Activated CD4-positive, alpha-beta T cell treated with anti-CD3 and anti-CD28 coated beads for 36 hours (primary cell): ENCODE results near the gene TAF9. TPM values are rescaled to one million over a fixed set of nuclear protein-coding genes. Genes with fewer than 3 reads are reported as not detected.
"Not testable (repeated sequence)": the region's sequence is repeated elsewhere in the genome, so short reads cannot be mapped to it uniquely, and the experiment has no call there.

Experiments used
- ATAC-seq: fragments of 200-7000 bp; cut with Tn5 transposase; one replicate; pipeline ENCODE4 v1.10.0; 2021; ENCODE audit warnings: mild to moderate bottlenecking, moderate library complexity
- CTCF ChIA-PET: fragments of 350-600 bp; sonication (Branson Sonifier 250); formaldehyde crosslinking; loops from one replicate; lab custom pipeline; 2021; ENCODE audit warnings: antibody characterized with exemption; lab: Charles Lee
- POLR2A ChIA-PET: fragments of 350-600 bp; sonication (Branson Sonifier 250); formaldehyde crosslinking; loops from one replicate; lab custom pipeline; 2021; ENCODE audit warnings: antibody characterized with exemption, inconsistent platforms; lab: Charles Lee
- DNase-seq: peaks from one replicate; pipeline ENCODE4 v3.0.0-alpha.2; 2020
- H3K27ac Mint-ChIP-seq: one replicate; pipeline ENCODE4 v1.8.0; 2021; ENCODE audit warnings: mixed read lengths
- H3K27me3 Mint-ChIP-seq: one replicate; pipeline ENCODE4 v1.8.0; 2021; ENCODE audit warnings: mixed read lengths
- H3K36me3 Mint-ChIP-seq: one replicate; pipeline ENCODE4 v1.8.0; 2021; ENCODE audit warnings: low read depth, mixed read lengths
- H3K4me1 Mint-ChIP-seq: one replicate; pipeline ENCODE4 v1.8.0; 2021; ENCODE audit warnings: mixed read lengths
- H3K4me3 Mint-ChIP-seq: one replicate; pipeline ENCODE4 v1.8.0; 2021; ENCODE audit warnings: mild to moderate bottlenecking, moderate library complexity, mixed read lengths
- H3K9me3 Mint-ChIP-seq: one replicate; pipeline ENCODE4 v1.8.0; 2021; ENCODE audit warnings: low read depth, mixed read lengths
- intact Hi-C, 2 experiments: fragments of 100-400 bp; cut with DNase I in 1 of 2; cut with micrococcal nuclease in 1 of 2; formaldehyde crosslinking; loops; one replicate each; pipeline versions ENCODE4 v1.14.2 to v1.15.1; 2022 to 2024; cut with DNase I, micrococcal nuclease
- total RNA-seq, 2 experiments: library from RNA; stranded (reverse); gene quantifications; one replicate each; pipeline ENCODE4 v1.2.3, GENCODE V29; 2021

TAF9 gene
- total RNA-seq, 2 experiments from 2014 or later: 67.5 to 73.8 TPM

GRCh38 chr5:69370335-69370734, 1.0 kb upstream of the TAF9 start:
- intact Hi-C loops, H3K27me3 Mint-ChIP-seq, ATAC-seq, H3K9me3 Mint-ChIP-seq: not testable (repeated sequence)
- Mint-ChIP-seq H3K36me3 (peaks cover 35% of the 10 kb centered on the region), H3K4me3 (peak overlapping the region; percentile 97), H3K27ac (peak overlapping the region; percentile 92), H3K4me1 (peaks cover 34% of the 10 kb centered on the region)
- POLR2A ChIA-PET: interaction anchor here (0.6 to 1.7 kb wide), 3 partner anchors 32 to 136 kb away, joined by 3 to 5 read pairs (median 4); partner anchors contain the start of genes CCDC125 and CDK7
- CTCF ChIA-PET: interaction anchor here (1.8 kb wide), 1 partner anchor 277 kb away, joined by 6 read pairs; the partner anchor contains the start of gene SLC30A5
- peak; percentile 38 for DNase-seq

- no peaks in the 10 kb centered on the region for H3K27me3 Mint-ChIP-seq
- peaks cover 43% of the 10 kb centered on the region for H3K36me3 Mint-ChIP-seq
- ATAC-seq (peak; percentile 1), DNase-seq (peak; percentile 42)
- no peaks in the 10 kb centered on the region for H3K9me3 Mint-ChIP-seq
- CTCF ChIA-PET: interaction anchor here (1.8 kb wide), 1 partner anchor 275 kb away, joined by 6 read pairs; the partner anchor contains the start of gene SLC30A5
- POLR2A ChIA-PET: interaction anchor here (1.7 kb wide), 1 partner anchor 36 kb away, joined by 5 read pairs; the partner anchor contains the start of gene CCDC125
- H3K27ac Mint-ChIP-seq: peak overlapping the region; percentile 99
- peak overlapping the region; percentile 97 for H3K4me3 Mint-ChIP-seq
- intact Hi-C loops: loop anchor here (1.0 to 2.0 kb wide), 10 partner anchors 36 to 325 kb away; partner anchors contain the start of genes CCDC125 (in 2 of the 2), CDK7 (in 2 of the 2), CENPH (in 2 of the 2) and CCNB1 (in 1 of the 2)
- H3K4me1 Mint-ChIP-seq: peaks cover 42% of the 10 kb centered on the region
Measured at GRCh38 chr5:69368458-69369339, 621 bp downstream of the TAF9 start.

GRCh38 chr5:69367697-69368279, 1.5 kb downstream of the TAF9 start:
- no peaks in the 10 kb centered on the region for H3K9me3 Mint-ChIP-seq
- intact Hi-C loops: loop anchor here in 1 of 2 experiments (2.0 kb wide), 2 partner anchors 133 to 273 kb away; partner anchors contain the start of genes CDK7 and SLC30A5
- peak overlapping the region; percentile 99 for H3K27ac Mint-ChIP-seq
- CTCF ChIA-PET: no interaction called here
- peaks cover 41% of the 10 kb centered on the region for H3K36me3 Mint-ChIP-seq
- no peaks in the 10 kb centered on the region for H3K27me3 Mint-ChIP-seq
- H3K4me3 Mint-ChIP-seq: peak overlapping the region; percentile 97
- ATAC-seq (no peak), DNase-seq (no peak)
- peaks cover 41% of the 10 kb centered on the region for H3K4me1 Mint-ChIP-seq
- POLR2A ChIA-PET: no interaction called here

GRCh38 chr5:69364850-69365249, 4.5 kb downstream of the TAF9 start:
- no peak overlapping the region for H3K4me3 Mint-ChIP-seq
- CTCF ChIA-PET: interaction anchor here (1.1 kb wide), 1 partner anchor 30 kb away, joined by 4 read pairs; no protein-coding TSS in a partner anchor
- POLR2A ChIA-PET: no interaction called here
- DNase-seq: no peak
- H3K4me1 Mint-ChIP-seq: peaks cover 34% of the 10 kb centered on the region
- intact Hi-C loops: no loop called here
- no peaks in the 10 kb centered on the region for H3K27me3 Mint-ChIP-seq
- no peak overlapping the region for H3K27ac Mint-ChIP-seq
- no peak for ATAC-seq
- peaks cover 51% of the 10 kb centered on the region for H3K36me3 Mint-ChIP-seq
- no peaks in the 10 kb centered on the region for H3K9me3 Mint-ChIP-seq

GRCh38 chr5:69364414-69364813, 4.9 kb downstream of the TAF9 start:
- Mint-ChIP-seq H3K27ac (peak overlapping the region; percentile 24), H3K9me3 (no peaks in the 10 kb centered on the region), H3K27me3 (no peaks in the 10 kb centered on the region), H3K4me3 (no peak overlapping the region), H3K4me1 (peaks cover 34% of the 10 kb centered on the region), H3K36me3 (peaks cover 53% of the 10 kb centered on the region)
- DNase-seq: no peak
- ATAC-seq: peak; percentile 24
- ChIA-PET POLR2A (no interaction called here), CTCF (no interaction called here)
- intact Hi-C loops: no loop called here

- H3K27me3 Mint-ChIP-seq: no peaks in the 10 kb centered on the region
- H3K36me3 Mint-ChIP-seq: peaks cover 32% of the 10 kb centered on the region
- no peak overlapping the region for H3K4me3 Mint-ChIP-seq
- ATAC-seq (no peak), DNase-seq (no peak)
- intact Hi-C loops: no loop called here
- no peaks in the 10 kb centered on the region for H3K9me3 Mint-ChIP-seq
- H3K27ac Mint-ChIP-seq: no peak overlapping the region
- POLR2A ChIA-PET: no interaction called here
- CTCF ChIA-PET: interaction anchor here (0.6 to 0.7 kb wide), 2 partner anchors 26 to 376 kb away, joined by 3 to 5 read pairs; no protein-coding TSS in a partner anchor
- H3K4me1 Mint-ChIP-seq: peaks cover 17% of the 10 kb centered on the region
Measured at GRCh38 chr5:69360442-69360841, 8.9 kb downstream of the TAF9 start.

- ChIA-PET POLR2A (interaction anchor here (0.6 kb wide), 1 partner anchor 408 kb away, joined by 4 read pairs; no protein-coding TSS in a partner anchor), CTCF (interaction anchor here (1.0 kb wide), 1 partner anchor 12 kb away, joined by 3 read pairs; no protein-coding TSS in a partner anchor)
- no peak for ATAC-seq
- no peak overlapping the region for H3K4me3 Mint-ChIP-seq
- no peaks in the 10 kb centered on the region for H3K9me3 Mint-ChIP-seq
- H3K27ac Mint-ChIP-seq: no peak overlapping the region
- intact Hi-C loops: no loop called here
- peaks cover 25% of the 10 kb centered on the region for H3K36me3 Mint-ChIP-seq
- no peaks in the 10 kb centered on the region for H3K27me3 Mint-ChIP-seq
- H3K4me1 Mint-ChIP-seq: peaks cover 10% of the 10 kb centered on the region
- no peak for DNase-seq
Measured at GRCh38 chr5:69359699-69360098, 9.6 kb downstream of the TAF9 start.

- H3K4me3 Mint-ChIP-seq: no peak overlapping the region
- no peak for DNase-seq
- ChIA-PET POLR2A (no interaction called here), CTCF (no interaction called here)
- H3K4me1 Mint-ChIP-seq: no peaks in the 10 kb centered on the region
- peaks cover 31% of the 10 kb centered on the region for H3K36me3 Mint-ChIP-seq
- H3K9me3 Mint-ChIP-seq: no peaks in the 10 kb centered on the region
- intact Hi-C loops: no loop called here
- ATAC-seq: no peak
- no peak overlapping the region for H3K27ac Mint-ChIP-seq
- H3K27me3 Mint-ChIP-seq: no peaks in the 10 kb centered on the region
Measured at GRCh38 chr5:69350664-69351063, 18.7 kb downstream of the TAF9 start.

- POLR2A ChIA-PET: no interaction called here
Measured at GRCh38 chr5:69343083-69343482, 26.2 kb downstream of the TAF9 start.

GRCh38 chr5:69341520-69342161, 27.7 kb downstream of the TAF9 start:
- Mint-ChIP-seq H3K27ac (no peak overlapping the region), H3K36me3 (no peaks in the 10 kb centered on the region), H3K27me3 (no peaks in the 10 kb centered on the region), H3K9me3 (no peaks in the 10 kb centered on the region), H3K4me3 (no peak overlapping the region), H3K4me1 (no peaks in the 10 kb centered on the region)
- intact Hi-C loops: no loop called here
- ATAC-seq (no peak), DNase-seq (no peak)
- CTCF ChIA-PET: no interaction called here
- POLR2A ChIA-PET: no interaction called here

More at GRCh38 chr5:69343083-69343482, 26.2 kb downstream of the TAF9 start:
- Mint-ChIP-seq H3K4me3 (no peak overlapping the region), H3K4me1 (no peaks in the 10 kb centered on the region), H3K9me3 (no peaks in the 10 kb centered on the region), H3K27me3 (no peaks in the 10 kb centered on the region), H3K36me3 (no peaks in the 10 kb centered on the region), H3K27ac (no peak overlapping the region)
- CTCF ChIA-PET: interaction anchor here (0.8 kb wide), 1 partner anchor 8 kb away, joined by 4 read pairs; no protein-coding TSS in a partner anchor
- DNase-seq: no peak
- no peak for ATAC-seq
- intact Hi-C loops: no loop called here
